ENCODE data around the gene DDIT4. TPM values are rescaled to one million over a fixed set of nuclear protein-coding genes. Genes with fewer than 3 reads are reported as not detected.
A peak's percentile ranks its signal among the peaks of the same experiment; 100 is the strongest.

The DDIT4 gene
- total RNA-seq, 1 donor from 2014 or later = 153 TPM

- no peak for DNase-seq
- Mint-ChIP-seq H3K4me3 (ENCODE audit: unreplicated experiment) (peak overlapping the region; percentile 67), H3K36me3 (ENCODE audit: unreplicated experiment) (no peaks in the 10 kb centered on the region), H3K27ac (ENCODE audit: unreplicated experiment) (peak overlapping the region; percentile 99), H3K4me1 (ENCODE audit: low read depth, unreplicated experiment) (peaks cover 29% of the 10 kb centered on the region), H3K27me3 (ENCODE audit: unreplicated experiment) (peaks cover 14% of the 10 kb centered on the region), H3K9me3 (ENCODE audit: unreplicated experiment) (peaks cover 16% of the 10 kb centered on the region)
- no peak for TF ChIP-seq CTCF (IDR thresholded peaks at IDR 0.05; ENCODE audit: partially characterized antibody, unreplicated experiment)
Measured at GRCh38 chr10:72322280-72323058, 48.7 kb downstream of the DDIT4 start.

DNA sequence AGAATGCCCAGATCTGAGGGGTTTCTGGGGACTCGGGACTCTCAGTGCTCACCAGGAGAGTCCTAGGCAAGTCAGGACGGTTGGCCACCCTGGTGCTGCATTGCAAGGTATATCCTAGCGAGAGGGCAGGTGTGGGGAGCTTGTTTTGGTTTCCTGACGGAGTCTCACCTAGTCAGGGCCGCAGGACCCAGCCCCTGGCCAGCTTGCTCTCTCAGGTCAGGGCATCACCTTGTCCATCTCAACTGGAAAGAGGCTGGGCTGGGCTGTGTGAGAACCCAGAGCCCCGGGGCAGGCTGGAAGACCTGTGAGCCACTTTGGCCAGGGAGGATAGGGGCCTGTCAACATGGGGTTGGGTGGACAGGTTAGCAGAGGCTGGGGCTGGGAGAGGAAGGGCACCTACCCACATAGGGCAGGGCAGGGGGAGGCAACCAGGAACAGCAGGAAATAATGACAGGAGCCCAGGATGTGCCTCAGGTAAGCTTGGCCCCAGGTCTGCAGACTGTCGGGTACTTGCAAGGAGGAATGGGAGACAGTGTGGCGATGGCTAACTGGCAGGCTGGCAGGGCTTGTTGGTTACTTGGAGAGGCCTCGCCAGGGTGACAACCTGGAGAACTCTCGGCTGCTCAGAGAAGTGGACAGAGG lies 49.5 kb downstream of the DDIT4 start:
- Mint-ChIP-seq H3K4me1 (ENCODE audit: low read depth, unreplicated experiment) (peaks cover 33% of the 10 kb centered on the region), H3K36me3 (ENCODE audit: unreplicated experiment) (no peaks in the 10 kb centered on the region), H3K27ac (ENCODE audit: unreplicated experiment) (no peak overlapping the region), H3K9me3 (ENCODE audit: unreplicated experiment) (peaks cover 16% of the 10 kb centered on the region), H3K4me3 (ENCODE audit: unreplicated experiment) (no peak overlapping the region), H3K27me3 (ENCODE audit: unreplicated experiment) (peaks cover 13% of the 10 kb centered on the region)
- DNase-seq = no peak
- no peak for TF ChIP-seq CTCF (IDR thresholded peaks at IDR 0.05; ENCODE audit: partially characterized antibody, unreplicated experiment)

DNA sequence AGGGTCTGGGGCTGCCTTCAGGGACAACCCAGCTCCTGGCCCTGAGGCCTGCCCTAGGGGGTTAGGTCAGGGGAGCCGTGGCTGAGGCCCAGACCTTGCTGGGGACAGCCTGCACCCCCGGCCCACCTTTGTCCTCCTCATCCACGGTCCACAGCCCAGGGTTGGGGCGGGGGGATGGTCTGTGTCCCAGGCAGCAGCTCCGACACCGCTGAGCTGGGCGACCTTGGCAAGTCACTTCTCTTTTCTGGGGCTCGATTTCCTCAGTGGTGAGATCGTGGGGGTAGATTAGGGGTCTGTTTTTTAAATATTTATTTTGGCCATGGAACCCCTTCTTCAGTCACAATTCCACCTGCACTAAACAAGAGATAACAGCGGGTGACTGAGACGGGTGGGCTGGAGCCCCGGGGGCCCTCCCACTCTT lies 50.1 kb downstream of the DDIT4 start:
- H3K27me3 Mint-ChIP-seq (ENCODE audit: unreplicated experiment) = peaks cover 11% of the 10 kb centered on the region
- no peak overlapping the region for H3K4me3 Mint-ChIP-seq (ENCODE audit: unreplicated experiment)
- H3K27ac Mint-ChIP-seq (ENCODE audit: unreplicated experiment) = no peak overlapping the region
- DNase-seq = no peak
- H3K36me3 Mint-ChIP-seq (ENCODE audit: unreplicated experiment) = no peaks in the 10 kb centered on the region
- peaks cover 16% of the 10 kb centered on the region for H3K9me3 Mint-ChIP-seq (ENCODE audit: unreplicated experiment)
- TF ChIP-seq CTCF (IDR thresholded peaks at IDR 0.05; ENCODE audit: partially characterized antibody, unreplicated experiment) = no peak
- peaks cover 33% of the 10 kb centered on the region for H3K4me1 Mint-ChIP-seq (ENCODE audit: low read depth, unreplicated experiment)

Other genes with a start within 250 kb of the DDIT4 start
- 362 TPM for gene SPOCK2, start 185.4 kb upstream of the DDIT4 start, total RNA-seq (ENCODE audit: unreplicated experiment)
- gene ANAPC16, start 57.9 kb upstream of the DDIT4 start, total RNA-seq (ENCODE audit: unreplicated experiment) = 37.0 TPM
- 33.3 TPM for gene ASCC1, start 57.6 kb upstream of the DDIT4 start, total RNA-seq (ENCODE audit: unreplicated experiment)
- gene DNAJB12, start 81.0 kb downstream of the DDIT4 start, total RNA-seq (ENCODE audit: unreplicated experiment) = 23.0 TPM